Measurements from ENCODE around the gene TOR4A. TPM values are rescaled to one million over a fixed set of nuclear protein-coding genes. Genes with fewer than 3 reads are reported as not detected.

TOR4A gene
- total RNA-seq, 2 donors from 2014 or later = 26.4 to 43.5 TPM

GRCh38 chr9:137313326-137313936 is 35.9 kb downstream of the TOR4A start:
- H3K27me3 ChIP-seq (replicated peaks; ENCODE audit: insufficient read depth) = no peaks in the 10 kb centered on the region
- no peaks in the 10 kb centered on the region for H3K9me3 ChIP-seq
- TF ChIP-seq, protein P1, sequence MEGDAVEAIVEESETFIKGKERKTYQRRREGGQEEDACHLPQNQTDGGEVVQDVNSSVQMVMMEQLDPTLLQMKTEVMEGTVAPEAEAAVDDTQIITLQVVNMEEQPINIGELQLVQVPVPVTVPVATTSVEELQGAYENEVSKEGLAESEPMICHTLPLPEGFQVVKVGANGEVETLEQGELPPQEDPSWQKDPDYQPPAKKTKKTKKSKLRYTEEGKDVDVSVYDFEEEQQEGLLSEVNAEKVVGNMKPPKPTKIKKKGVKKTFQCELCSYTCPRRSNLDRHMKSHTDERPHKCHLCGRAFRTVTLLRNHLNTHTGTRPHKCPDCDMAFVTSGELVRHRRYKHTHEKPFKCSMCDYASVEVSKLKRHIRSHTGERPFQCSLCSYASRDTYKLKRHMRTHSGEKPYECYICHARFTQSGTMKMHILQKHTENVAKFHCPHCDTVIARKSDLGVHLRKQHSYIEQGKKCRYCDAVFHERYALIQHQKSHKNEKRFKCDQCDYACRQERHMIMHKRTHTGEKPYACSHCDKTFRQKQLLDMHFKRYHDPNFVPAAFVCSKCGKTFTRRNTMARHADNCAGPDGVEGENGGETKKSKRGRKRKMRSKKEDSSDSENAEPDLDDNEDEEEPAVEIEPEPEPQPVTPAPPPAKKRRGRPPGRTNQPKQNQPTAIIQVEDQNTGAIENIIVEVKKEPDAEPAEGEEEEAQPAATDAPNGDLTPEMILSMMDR (IDR thresholded peaks at IDR 0.05) = no peak
- no peak for DNase-seq (ENCODE audit: low spot score)
- peaks cover 0 to 10% of the 10 kb centered on the region in 2 donors for H3K4me1 ChIP-seq (ENCODE audit: control insufficient read depth in 1 of 2, low read depth in 2 of 2)
- H3K4me3 ChIP-seq = no peak overlapping the region
- no peaks in the 10 kb centered on the region for H3K36me3 ChIP-seq
- H3K27ac ChIP-seq = no peak overlapping the region
- no peak for ATAC-seq (ENCODE audit: insufficient number of reproducible peaks, low FRiP score, low read depth)

DNA sequence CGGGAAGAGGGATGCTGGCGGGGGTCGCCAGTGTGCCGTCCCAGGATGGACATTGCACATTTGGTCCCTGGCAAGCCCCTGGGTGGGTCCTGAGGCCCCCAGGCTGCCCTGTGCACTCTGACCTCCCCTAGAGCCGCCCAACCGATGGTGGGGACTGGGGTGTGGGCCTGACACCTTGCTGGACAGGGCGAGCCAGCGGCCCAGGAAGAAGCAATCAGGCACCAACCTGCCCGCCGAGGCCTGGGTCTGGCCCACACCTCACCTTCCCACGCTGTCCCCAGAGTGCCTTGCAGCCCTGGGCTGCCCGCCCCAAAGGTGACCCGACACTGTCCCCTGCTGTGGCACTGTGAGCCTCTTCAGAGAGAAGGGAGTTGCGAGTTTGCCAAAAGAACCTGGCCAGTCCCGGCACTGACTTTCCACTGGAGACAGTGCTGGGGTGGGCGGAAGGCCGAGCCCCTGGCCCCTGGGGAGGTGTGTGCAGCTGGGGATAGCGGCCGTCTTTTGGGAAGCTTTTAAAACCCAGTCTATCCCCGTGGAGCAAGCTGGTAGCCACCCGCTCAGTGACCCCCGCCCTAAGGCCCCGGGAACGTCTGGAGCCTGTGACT is 36.5 kb downstream of the TOR4A start:
- Histone ChIP-seq H3K36me3 (no peaks in the 10 kb centered on the region), H3K27me3 (replicated peaks; ENCODE audit: insufficient read depth) (no peaks in the 10 kb centered on the region), H3K4me3 (no peak overlapping the region), H3K4me1 (ENCODE audit: control insufficient read depth in 1 of 2, low read depth in 2 of 2) (peaks cover 4 to 13% of the 10 kb centered on the region in 2 donors), H3K9me3 (no peaks in the 10 kb centered on the region), H3K27ac (no peak overlapping the region)
- TF ChIP-seq, protein P1 (IDR thresholded peaks at IDR 0.05) = no peak
- DNase-seq (ENCODE audit: low spot score) (no peak), ATAC-seq (ENCODE audit: insufficient number of reproducible peaks, low FRiP score, low read depth) (no peak)

- ATAC-seq (ENCODE audit: insufficient number of reproducible peaks, low FRiP score, low read depth) = no peak
- Histone ChIP-seq H3K9me3 (no peaks in the 10 kb centered on the region), H3K4me3 (no peak overlapping the region), H3K27ac (no peak overlapping the region), H3K27me3 (replicated peaks; ENCODE audit: insufficient read depth) (no peaks in the 10 kb centered on the region), H3K36me3 (no peaks in the 10 kb centered on the region), H3K4me1 (ENCODE audit: control insufficient read depth in 1 of 2, low read depth in 2 of 2) (peaks cover 4 to 17% of the 10 kb centered on the region in 2 donors)
- TF ChIP-seq, protein P1 (IDR thresholded peaks at IDR 0.05) = no peak
- DNase-seq (ENCODE audit: low spot score) = no peak
Measured at GRCh38 chr9:137314561-137315560, 37.3 kb downstream of the TOR4A start.

GRCh38 chr9:137315581-137316011 is 38.1 kb downstream of the TOR4A start:
- peak overlapping the region; percentile 41 for H3K4me3 ChIP-seq
- H3K36me3 ChIP-seq = no peaks in the 10 kb centered on the region
- ATAC-seq (ENCODE audit: insufficient number of reproducible peaks, low FRiP score, low read depth) (no peak), DNase-seq (ENCODE audit: low spot score) (no peak)
- H3K9me3 ChIP-seq = no peaks in the 10 kb centered on the region
- H3K27me3 ChIP-seq (replicated peaks; ENCODE audit: insufficient read depth) = no peaks in the 10 kb centered on the region
- no peak overlapping the region for H3K27ac ChIP-seq
- H3K4me1 ChIP-seq (ENCODE audit: control insufficient read depth in 1 of 2, low read depth in 2 of 2) = peaks cover 4 to 17% of the 10 kb centered on the region in 2 donors
- TF ChIP-seq, protein P1 (IDR thresholded peaks at IDR 0.05) = no peak
